GM04504 (cell line): Measurements from ENCODE around the gene MROH8.
A peak's percentile ranks its signal among the peaks of the same experiment; 100 is the strongest.
"Not testable (repeated sequence)": the region's sequence is repeated elsewhere in the genome, so short reads cannot be mapped to it uniquely, and the experiment has no call there.

ENCODE experiments used
- DNase-seq: peaks from one replicate; pipeline ENCODE4 v3.0.0-alpha.2; 2012; ENCODE audit warnings: low read depth

The MROH8 gene

DNA sequence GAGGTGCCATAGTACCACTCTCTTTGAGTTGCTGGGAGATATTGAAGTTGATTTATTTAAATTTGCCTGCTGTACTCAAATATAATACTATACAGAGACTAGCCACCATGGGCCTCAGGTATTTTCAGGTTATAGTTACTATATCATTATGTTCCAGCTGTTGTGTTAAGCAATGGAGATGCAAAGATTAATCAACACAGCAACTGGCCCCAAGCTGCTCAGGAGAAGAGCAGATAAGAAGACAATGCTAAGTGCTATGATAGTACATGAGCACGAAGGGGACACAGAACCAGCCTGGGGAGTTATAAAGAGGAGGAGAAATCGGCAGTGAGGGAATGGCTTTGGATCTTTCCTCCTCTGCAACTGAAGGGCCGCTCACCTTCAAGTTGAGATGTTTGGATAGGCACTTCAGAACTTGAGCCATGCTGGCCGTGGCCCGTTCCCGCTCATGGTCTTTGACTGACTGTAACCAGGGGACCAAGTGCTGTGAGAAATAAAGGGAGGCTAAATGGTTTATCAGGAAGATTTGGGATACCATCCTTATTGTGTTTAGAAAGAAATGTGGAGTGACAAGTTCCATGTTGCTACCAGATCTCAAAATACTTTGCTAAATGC is 24.6 kb downstream of the MROH8 start:
- no peak for DNase-seq

DNA sequence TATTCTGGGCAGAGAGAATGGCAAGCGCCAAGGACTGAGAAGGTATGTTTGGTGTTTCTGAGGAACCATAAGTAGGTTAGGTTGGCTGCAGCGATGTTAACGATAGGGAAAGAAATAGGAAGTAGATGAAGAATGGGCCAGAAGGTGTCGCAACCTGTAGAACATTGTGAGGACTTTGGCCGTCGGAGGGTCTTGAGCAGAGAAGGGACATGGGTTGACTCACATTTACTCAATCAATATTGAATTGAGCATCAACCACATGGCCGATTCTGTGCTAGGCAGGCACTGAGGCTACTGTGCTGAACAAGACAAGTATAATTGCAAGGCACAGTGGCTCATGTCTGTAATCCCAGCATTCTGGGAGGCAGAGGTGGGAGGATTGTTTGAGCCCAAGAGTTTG is 27.1 kb downstream of the MROH8 start:
- DNase-seq: no peak

DNA sequence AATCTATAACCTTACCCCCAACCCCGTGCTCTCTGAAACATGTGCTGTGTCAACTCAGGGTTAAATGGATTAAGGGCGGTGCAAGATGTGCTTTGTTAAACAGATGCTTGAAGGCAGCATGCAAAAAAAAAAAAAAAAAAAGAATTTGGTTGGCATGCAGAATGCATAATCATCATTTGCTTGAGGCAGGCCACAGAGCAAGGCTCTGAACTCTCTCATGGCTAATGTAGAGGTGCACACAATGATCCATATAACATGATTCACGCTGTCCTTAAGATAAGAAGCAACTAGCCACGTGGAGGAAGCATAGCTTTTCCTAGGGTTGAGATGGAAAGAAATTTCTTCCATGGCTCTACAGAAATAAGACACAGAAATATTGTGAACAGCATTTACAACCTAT is 27.8 kb downstream of the MROH8 start:
- no peak for DNase-seq

DNA sequence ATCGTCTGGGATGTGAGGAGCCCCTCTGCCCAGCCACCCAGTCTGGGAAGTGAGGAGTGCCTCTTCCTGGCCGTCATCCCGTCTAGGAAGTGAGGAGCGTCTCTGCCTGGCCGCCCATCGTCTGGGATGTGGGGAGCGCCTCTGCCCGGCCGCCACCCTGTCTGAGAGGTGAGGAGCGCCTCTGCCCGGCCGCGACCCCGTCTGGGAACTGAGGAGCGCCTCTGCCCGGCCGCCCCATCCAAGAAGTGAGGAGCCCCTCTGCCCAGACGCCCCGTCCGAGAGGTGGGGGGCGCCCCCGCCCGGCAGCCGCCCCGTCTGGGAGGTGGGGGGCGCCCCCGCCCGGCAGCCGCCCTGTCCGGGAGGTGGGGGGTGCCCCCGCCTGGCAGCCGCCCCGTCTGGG is 28.5 kb downstream of the MROH8 start:
- DNase-seq: not testable (repeated sequence)

DNA sequence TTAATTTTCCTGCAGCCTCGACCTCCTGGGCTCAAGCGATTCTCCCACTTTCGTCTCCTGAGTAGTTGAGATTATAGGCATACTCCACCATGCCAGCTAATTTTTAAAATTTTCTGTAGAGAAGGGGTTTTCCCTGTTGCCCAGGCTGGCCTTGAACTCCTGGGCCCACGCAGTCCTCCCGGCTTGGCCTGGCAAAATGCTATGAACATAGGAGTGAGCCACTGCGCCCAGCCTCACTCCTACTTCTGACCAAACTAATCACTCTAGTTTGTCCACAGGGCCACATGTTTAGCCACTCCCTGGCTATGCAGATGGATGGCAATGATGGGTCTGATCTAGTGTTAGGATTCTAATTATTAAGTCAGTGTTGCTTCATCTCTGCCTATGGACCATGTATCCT is 32.1 kb downstream of the MROH8 start:
- DNase-seq: no peak

DNA sequence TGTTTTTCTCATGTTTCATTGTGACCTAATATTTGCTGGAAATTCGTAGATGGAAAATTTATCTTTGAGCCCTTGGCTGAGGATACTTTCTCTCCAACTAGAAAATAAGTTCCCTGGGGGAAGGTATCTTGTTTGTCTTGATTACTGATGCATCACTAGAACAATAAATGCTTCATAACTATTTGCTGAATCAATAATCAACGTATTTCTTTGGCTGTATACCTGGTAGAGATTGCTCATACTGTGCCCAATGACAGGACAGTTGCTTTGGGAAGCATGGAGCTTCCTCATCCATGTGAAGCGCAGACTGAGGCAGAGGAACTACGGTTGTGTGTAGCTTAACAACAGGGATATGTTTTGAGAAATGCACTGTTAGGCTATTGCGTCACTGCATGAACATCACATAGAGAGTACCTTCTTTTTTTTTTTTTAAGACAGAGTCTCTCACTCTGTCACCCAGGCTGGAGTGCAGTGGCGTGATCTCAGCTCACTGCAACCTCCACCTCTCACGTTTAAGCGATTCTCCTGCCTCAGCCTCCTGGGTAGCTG is 34.4 kb downstream of the MROH8 start:
- no peak for DNase-seq

DNA sequence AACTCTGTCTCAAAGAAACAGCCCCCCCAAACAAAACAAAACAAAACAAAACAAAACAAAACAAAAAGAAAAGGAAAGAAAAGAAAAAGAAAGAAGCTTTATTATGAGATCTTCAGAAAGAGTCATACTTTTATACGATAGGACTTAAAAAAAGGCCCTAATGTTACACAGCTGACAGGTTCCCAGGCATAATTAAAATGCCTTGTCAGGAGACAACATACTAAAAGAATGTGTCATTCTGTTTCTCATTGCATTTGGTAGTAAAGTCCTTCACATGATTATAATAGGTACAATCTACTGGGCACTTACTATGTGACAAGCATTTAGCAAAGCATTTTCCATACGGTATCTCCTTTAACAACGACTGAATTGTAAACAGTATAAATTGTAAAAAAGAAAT is 36.6 kb downstream of the MROH8 start:
- DNase-seq: peak; percentile 28

DNA sequence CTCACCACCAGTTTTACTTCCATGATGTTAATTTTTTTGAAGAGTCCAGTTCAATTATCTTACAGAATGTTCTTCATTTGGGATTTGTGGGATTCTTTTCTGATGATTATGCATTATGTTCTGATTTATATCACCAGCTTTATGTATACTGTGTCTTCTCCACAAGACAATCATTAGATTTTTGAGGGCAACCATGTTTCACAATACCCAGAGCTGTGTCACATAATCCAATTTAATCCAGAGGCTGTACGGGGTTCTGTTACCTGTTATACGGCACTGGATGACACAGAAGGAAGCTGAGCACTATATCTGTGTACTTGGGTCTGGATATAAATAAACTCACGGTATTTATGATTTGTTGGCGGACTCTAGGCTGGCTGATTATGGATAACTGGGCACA is 41.8 kb downstream of the MROH8 start:
- no peak for DNase-seq

DNA sequence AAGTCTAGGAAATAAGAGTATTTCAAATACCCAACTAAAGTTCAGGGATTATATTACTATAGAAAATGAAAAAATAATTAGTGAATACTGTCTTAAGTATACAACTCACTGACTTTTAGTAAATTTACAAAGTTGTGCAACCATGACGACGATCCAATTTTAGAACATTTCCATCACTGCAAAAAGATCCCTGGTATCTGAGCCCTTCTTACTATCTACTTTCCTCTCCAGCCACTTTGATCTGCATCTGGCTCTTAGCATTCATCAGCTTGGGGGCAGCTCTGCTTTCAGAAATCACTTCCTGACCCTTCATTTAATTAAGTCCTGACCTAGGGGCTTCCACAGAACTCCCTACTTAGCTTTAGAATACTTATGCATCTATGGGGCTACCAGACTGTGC is 45.4 kb downstream of the MROH8 start:
- no peak for DNase-seq

DNA sequence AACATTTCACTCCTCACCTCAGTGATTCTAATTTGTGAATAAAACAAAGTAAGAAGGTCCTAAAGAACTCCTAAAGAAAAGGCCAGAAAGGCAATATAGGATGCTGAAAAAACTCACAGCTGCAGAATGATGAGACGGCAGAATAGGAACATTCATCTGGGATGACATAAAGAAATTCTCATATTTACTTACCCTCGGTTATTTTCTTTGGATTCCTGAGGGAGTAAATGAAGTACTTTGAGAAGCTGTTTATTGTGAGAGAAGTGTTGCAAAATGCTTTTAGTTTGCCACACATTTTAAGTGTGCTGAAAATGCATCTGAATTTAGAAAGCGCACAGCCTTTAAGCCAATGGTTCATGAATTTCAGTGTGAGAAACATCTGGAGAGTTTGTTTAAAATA is 47.9 kb downstream of the MROH8 start:
- no peak for DNase-seq

DNA sequence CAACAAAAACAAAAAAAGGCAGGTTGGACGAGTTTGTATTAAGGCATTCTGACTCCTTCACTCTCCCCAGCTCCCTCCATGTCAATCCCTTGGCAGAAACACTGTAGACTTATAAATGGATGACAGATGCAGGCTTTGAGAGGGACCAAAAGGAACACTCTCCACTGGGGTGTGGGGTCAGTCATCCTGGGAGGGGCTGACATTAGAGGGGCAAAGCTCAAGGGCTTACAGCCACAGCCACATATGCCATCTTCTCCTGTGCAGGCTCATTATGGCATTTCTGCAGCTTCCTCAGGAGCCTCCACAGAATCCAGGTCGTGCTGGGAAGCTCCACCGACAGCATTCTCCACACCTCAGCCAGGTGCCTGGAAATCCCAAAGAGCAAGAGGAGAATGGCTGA is 50.5 kb downstream of the MROH8 start:
- no peak for DNase-seq

DNA sequence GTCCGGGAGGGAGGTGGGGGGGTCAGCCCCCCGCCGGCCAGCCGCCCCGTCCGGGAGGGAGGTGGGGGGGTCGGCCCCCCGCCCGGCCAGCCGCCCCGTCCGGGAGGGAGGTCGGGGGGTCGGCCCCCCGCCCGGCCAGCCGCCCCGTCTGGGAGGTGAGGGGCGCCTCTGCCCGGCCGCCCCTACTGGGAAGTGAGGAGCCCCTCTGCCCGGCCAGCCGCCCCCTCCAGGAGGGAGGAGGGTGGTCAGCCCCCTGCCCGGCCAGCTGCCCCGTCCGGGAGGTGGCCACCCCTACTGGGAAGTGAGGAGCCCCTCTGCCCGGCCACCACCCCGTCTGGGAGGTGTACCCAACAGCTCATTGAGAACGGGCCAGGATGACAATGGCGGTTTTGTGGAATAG is 53.1 kb downstream of the MROH8 start:
- not testable (repeated sequence) for DNase-seq

DNA sequence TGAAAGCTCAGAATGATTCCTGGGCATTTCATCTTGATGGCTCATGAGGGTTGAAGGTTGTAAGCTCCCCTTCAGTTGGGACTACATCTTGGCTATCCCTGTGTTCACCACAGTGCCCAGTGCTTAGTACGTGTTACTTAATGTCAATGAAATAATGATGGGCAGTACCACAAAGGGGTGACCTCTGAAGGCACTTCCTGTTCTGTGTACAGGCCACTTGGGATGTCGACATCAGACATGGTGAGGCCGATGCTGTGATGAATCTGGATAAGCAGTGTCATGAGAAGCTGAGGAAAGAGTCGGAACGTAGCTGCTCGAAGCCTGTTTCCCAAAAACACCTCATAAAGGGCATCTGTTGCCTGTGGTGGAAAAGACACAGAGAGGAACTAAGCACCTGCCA is 55.9 kb downstream of the MROH8 start:
- no peak for DNase-seq

DNA sequence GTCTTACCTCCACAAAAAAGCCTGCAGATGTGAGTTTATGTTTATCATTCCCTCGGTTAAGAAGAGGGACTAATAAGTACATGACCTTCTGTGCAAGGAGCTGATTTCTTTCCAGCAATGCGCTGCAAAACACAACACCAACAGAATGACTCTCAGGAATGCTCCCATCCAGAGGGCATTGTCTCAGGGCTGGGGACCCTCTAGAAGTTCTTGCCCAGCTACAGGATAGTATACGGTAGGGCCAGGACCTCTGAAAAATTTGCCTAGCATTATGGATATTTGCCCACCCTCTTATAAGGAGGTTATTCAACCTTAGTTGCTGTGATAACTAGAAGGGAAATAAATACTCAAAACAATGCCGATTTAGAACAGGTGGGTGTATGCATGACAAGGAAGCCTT is 58.9 kb downstream of the MROH8 start:
- no peak for DNase-seq

DNA sequence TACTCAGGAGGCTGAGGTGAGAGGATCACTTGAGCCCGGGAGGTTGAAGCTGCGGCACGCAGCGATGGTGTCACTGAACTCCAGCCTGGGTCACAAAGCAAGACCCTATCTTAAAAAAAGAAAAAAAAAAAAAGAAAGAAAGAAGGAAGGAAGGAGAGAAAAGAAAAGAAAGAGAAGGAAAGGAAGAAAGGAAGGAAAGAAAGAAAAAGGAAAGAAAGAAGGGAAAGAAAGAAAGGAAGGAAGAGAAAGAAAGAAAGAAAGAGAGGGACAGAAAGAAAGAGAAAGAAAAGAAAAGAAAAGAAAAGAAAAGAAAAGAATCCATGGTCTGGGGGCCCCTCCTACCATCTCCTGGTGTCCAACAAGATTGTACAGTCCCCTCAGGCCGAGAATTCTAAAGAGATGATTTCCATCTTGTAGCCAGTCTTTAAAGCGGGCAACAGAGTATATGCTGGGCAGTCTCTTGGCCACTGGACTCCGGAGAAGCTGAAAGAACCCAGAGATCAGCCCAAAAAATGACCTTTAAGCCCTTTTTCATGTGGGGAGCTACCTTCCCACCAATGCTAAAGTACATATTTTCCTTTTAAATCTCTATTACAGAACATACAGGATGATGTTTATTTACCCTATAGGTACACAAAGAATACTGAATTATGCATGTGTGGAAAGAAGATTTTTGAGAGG is 59.9 kb downstream of the MROH8 start:
- no peak for DNase-seq

DNA sequence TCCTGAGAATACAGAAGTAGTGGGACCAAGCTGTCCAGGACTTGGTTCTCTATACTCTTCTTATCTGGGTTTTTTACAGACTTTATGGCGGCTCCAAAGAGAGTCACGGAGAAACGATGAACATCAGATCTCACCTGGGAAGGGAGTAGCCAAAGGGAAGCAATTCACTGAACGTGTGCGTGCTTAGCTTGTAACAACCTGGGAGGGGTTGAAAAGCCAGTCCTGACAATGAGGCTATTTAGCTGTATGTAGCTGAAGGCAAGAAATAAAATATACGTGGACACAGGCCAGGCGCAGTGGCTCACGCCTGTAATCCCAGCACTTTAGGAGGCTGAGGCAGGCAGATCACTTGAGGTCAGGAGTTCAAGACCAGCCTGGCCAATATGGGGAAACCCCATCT is 65.3 kb downstream of the MROH8 start:
- no peak for DNase-seq

DNA sequence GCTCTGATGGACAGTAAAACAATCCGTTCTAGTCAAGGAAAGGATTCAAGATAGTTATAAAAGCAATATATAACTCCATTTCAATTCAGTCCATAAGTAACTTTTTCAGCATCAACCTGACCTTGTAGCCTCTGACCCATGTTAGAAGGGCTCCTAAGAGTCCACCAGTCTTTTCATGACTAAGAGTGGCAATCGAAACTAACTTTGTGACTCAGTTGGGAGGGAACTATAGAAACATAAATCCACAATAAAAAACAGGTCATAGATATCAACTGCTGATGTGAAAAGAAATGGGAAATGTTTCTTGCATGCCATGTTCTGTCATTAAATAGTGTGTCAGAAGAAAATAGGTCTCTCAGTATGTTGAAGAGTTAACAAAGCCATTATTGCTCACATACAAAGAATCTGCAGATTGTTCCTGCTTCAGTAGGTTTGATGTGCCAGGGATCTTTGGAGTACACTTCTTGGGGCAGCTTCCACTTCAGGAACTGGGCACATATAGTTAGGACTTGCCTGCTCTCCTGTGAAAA is 67.4 kb downstream of the MROH8 start:
- DNase-seq: no peak

DNA sequence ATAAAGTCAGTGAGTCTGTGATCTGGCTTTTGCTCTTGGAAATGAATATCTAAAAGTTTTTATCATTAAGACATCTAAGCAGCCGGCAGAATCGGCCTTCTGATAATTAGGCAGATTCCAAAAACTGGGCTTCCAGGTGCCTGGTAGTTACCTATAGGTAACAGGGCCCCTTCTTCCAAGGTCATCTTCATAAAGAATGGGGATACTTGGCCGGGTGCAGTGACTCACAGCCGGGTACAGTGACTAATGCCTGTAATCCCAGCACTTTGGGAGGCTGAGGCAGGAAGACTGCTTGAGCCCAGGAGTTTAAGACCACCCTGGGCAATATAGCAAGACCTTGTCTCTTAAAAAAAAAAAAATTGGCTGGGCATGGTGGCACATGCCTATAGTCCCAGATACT is 70.7 kb downstream of the MROH8 start:
- no peak for DNase-seq

DNA sequence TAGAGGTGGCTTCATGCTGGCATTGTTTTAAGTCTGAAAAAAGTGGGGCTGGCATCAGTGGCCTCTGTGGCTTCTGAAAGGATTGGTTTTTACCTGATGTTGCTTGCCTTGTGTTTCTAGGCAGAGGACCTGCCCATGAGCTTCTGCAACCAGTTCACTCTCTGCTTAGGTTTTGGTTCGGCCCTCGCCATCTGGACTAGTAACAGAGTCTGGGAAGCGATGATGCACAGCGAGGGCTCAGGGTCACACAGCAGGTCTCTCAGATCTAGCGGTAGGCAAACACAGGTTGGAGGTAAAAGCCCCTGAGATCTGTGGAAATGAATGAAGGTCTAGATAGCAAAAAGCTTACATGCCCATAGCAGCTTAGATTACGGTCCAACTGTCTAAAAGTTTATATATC is 76.8 kb downstream of the MROH8 start:
- no peak for DNase-seq

DNA sequence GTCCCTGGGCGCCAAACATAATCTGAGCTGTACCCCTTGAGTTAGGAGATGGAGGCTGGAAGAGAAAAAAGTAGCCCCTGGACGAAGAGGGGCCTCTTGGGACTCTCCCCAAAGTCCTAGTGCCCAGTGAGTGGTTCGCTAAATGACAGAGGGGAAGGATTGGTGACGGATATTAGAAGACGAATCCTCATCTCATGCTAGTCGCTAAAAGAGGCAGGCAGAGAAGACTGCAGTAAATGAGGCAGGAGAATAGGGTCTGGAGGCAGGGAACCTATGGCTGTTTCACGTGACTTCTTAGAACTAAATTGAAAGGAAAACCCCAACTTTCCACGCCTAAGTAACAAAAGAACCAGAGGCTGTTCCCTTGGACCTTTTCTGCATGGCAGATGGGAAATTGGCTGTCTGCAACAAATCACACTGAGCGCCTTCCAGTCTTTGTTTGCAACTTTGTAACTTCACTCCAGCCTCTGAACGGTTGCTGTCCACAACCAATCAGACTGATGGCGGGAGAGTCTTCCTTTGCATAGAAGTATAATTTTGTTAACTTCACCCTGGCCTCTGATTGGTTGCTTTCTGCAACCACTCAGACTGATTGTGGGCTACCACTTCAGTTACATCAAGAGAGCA is 82.8 kb downstream of the MROH8 start:
- no peak for DNase-seq

DNA sequence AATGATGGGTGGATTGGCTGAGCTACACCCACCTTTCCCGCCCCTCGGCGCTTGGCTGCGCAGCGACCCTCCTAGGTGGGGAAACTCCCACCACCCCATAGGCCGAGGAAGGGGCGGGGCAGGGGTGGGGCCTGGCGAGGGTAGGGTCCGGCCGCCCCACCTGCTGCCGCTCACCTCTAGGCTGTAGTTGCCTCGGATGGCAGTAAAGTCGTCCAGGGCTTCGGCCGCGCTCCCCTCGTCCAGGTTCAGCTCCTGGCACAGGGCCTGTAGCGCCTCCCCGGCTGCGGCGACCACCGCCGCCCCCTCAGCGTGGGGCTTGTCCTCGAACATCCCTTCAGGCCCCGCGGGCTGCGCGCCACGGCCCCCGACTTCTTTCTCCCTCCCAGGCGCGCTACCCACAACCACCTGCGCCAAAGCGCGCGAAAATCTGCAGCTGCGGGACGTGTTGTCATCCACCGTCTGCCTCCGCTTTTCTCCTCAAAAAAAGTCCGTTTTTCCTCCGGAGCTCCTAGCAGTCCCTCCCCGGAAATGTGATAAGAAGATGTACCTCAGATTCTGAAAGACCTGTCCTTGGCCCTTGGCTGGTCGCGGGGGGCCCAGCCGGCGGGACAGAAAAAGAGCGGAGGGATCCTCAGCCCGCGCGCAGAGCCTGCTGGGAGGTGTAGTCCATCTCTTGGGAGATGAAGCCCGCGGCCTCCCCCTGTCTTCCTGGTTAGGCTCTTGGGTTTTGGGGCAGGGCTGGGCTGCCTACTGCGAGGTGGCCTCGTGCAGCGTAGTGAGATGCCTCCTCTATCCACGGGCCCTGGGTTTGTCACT is 83.5 kb downstream of the MROH8 start, which contains the start of gene RBL1:
TSS of gene RBL1 (minus strand) at position 399 of the 816 bp plus-strand sequence. CDS start at position 330, 69 bp downstream.
- DNase-seq: peak; percentile 67

DNA sequence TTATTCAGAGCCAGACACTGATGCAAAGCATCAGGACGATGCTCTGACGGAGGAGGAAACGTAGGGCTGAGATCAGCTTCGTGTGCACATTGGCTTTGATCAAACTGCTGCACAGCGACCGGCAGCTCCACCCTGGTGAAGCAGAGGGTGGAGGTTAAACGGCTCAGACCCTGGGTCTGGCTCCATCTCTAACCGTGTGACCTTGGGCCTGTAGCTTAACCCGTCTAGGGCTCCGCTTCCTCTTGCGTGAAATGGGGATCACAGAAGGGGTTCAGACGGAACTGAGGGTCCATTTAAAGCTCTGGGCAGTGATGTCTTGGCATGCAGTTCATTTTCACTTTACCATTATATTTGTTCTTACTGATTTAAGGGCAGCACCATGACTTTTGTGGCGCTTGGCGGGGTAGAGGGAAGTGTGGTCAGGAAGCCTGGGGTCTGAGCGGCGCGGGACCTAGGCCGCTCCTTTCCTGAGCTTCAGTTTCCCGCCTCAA is 84.2 kb downstream of the MROH8 start:
- DNase-seq: no peak
